Upper lobe of left lung (tissue), 4 donors: Measurements from ENCODE around the gene TMEM38B.

Experiments used
- EP300 ChIP-seq, 4 donors: sonication (generic); formaldehyde crosslinking; IDR thresholded peaks; one replicate each; pipeline ENCODE4 v1.5.1; 2017; ENCODE audit warnings: antibody characterized with exemption in 4 of 4, control low read depth in 2 of 4
- POLR2A ChIP-seq, 4 donors: fragments of 450-650 bp; IDR thresholded peaks; one replicate each; pipeline ENCODE4 v1.5.1; 2016 to 2017; ENCODE audit warnings: antibody characterized with exemption in 4 of 4, mild to moderate bottlenecking in 2 of 4
- POLR2AphosphoS5 ChIP-seq, 2 donors: sonication (generic); formaldehyde crosslinking; IDR thresholded peaks; one replicate each; pipeline ENCODE4 v1.5.1; 2017; ENCODE audit warnings: antibody characterized with exemption in 2 of 2
- TF ChIP-seq, protein P1 (sequence below), 6 experiments: fragments of 450-650 bp in 4 of 6; fragments of 200-600 bp in 2 of 6; sonication (generic) in 2 of 6; IDR thresholded peaks; one replicate each; pipeline ENCODE4 v1.5.1; 2016 to 2019; ENCODE audit warnings: antibody characterized with exemption in 6 of 6

DNA sequence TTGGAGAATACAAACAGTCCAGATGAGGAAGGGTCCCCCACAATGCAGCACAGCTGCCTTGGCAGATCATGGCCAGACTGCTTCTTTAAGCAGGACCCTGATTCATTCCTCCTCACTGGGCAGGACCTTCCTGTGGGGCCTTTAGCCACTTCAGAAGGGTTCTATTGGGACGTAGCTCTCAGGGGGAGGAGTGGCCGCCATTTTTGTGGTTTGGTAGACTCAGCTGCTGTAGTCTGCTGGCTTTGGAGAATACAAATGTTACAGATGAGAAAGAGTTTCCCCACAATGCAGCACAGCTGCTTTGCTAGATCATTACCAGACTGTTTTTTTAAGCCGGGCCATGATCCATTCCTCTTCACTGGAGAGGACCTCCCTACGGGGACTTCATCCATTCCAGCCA lies 57.4 kb downstream of the TMEM38B start:
- TF ChIP-seq, protein P1, sequence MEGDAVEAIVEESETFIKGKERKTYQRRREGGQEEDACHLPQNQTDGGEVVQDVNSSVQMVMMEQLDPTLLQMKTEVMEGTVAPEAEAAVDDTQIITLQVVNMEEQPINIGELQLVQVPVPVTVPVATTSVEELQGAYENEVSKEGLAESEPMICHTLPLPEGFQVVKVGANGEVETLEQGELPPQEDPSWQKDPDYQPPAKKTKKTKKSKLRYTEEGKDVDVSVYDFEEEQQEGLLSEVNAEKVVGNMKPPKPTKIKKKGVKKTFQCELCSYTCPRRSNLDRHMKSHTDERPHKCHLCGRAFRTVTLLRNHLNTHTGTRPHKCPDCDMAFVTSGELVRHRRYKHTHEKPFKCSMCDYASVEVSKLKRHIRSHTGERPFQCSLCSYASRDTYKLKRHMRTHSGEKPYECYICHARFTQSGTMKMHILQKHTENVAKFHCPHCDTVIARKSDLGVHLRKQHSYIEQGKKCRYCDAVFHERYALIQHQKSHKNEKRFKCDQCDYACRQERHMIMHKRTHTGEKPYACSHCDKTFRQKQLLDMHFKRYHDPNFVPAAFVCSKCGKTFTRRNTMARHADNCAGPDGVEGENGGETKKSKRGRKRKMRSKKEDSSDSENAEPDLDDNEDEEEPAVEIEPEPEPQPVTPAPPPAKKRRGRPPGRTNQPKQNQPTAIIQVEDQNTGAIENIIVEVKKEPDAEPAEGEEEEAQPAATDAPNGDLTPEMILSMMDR (IDR thresholded peaks at IDR 0.05) = no peak
- TF ChIP-seq POLR2A (IDR thresholded peaks at IDR 0.05) (no peak), EP300 (IDR thresholded peaks at IDR 0.05) (no peak), POLR2AphosphoS5 (IDR thresholded peaks at IDR 0.05) (no peak)
